Left lobe of liver (tissue), 2 donors: Measurements from ENCODE around the gene CPXCR1. TPM values are rescaled to one million over a fixed set of nuclear protein-coding genes. Genes with fewer than 3 reads are reported as not detected.
"Not testable (repeated sequence)": the region's sequence is repeated elsewhere in the genome, so short reads cannot be mapped to it uniquely, and the experiment has no call there.

Experiments
- ATAC-seq: fragments of 200-7000 bp; cut with Tn5 transposase; one replicate; pipeline ENCODE4 v1.9.1; 2020; ENCODE audit warnings: mild to moderate bottlenecking, moderate library complexity
- DNase-seq: peaks from one replicate; pipeline ENCODE4 v3.0.0-alpha.2; 2020; ENCODE audit warnings: low spot score
- total RNA-seq: library from RNA; stranded (reverse); gene quantifications from one replicate; pipeline ENCODE4 v1.2.1, GENCODE V29; 2021
- donor health status: DM: no; HTN: no; CAD: no; lungs with moderate emphysema.
- donor health status: DM: no; HTN: yes; CAD: no.

Gene CPXCR1
- total RNA-seq, result not detected

GRCh38 chrX:88746925-88747324 lies at the start of gene CPXCR1:
Gene CPXCR1 (plus strand): TSS chrX:88747225. CDS start chrX:88753415, 6,190 bp downstream.
- no peak for DNase-seq
- ATAC-seq, result no peak

DNA sequence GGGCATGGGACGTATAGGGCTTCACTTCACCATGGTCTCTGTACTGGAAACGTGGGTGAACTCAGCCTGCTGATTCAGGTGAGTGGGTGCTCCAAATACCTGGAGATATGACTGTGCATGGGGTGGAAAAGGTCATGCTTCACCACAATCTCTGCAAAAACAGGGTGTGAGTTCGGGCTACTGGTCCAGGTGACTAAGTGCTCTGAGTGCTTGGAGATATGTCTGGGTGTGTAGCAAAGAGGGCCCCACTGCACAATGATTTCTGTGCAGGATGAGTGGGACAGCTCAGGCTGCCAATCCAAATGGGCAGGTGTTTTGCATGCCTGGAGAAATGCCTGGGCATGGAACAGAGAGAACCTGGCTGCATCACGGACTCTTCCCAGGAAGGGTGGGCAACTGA lies 11.2 kb upstream of the CPXCR1 start:
- DNase-seq (no peak), ATAC-seq (no peak)

DNA sequence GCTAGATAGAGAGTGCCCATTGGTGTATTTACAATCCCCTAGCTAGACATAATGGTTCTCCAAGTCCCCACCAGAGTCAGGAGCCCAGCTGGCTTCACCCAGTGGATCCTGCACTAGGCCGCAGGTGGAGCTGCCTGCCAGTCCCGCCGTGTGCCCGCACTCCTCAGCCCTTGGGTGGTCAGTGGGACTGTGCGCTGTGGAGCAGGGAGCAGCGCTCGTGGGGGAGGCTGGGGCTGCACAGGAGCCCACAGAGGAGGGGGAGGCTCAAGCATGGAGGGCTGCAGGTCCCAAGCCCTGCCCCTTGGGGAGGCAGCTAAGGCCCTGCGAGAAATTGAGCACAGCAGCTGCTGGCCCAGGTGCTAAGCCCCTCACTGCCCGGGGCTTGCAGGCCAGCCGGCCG lies 810 bp upstream of the CPXCR1 start:
- not testable (repeated sequence) for DNase-seq, ATAC-seq

- not testable (repeated sequence) for ATAC-seq
These were observed 5.3 kb downstream of the CPXCR1 start for GRCh38 chrX:88752339-88752738.

DNA sequence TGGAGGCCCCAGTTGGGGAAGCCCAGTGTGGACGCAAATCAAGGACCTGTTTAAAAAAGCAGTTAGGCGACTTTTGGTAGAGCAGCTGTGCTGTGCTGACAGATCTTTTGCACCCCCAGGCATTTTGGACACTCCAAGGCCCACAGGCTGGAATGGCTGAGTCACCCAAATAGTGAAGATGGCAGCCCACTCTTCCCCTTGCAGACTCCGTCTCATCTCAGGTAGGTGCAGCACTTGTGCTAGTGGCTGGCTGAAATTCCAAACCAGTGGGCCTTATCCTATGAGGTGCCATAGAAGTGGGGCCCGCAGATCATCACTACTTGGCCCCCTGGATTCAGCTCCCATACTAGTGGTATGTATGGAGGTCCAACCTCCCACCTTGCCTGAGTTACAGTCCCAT lies 42.8 kb downstream of the CPXCR1 start:
- DNase-seq, result no peak
- ATAC-seq, result no peak

More at GRCh38 chrX:88752339-88752738, 5.3 kb downstream of the CPXCR1 start:
- not testable (repeated sequence) for DNase-seq
